Measurements from ENCODE around the gene SAAL1. TPM values are rescaled to one million over a fixed set of nuclear protein-coding genes. Genes with fewer than 3 reads are reported as not detected.
"Not testable (repeated sequence)": the region's sequence is repeated elsewhere in the genome, so short reads cannot be mapped to it uniquely, and the experiment has no call there.

SAAL1 gene
- total RNA-seq, 1 experiment from 2014 or later, result 43.5 TPM

- no peak within 1 kb of the TSS for H4K91ac ChIP-seq (ENCODE audit: insufficient read length, low read depth, low read length)
- no peaks in the 10 kb centered on the region for H3K23me2 ChIP-seq (ENCODE audit: insufficient read length, low read depth, low read length, poor library complexity, severe bottlenecking)
- no peak for DNase-seq
- H3K27ac Mint-ChIP-seq, result no peak within 1 kb of the TSS
- no peak within 1 kb of the TSS for H2BK15ac ChIP-seq (ENCODE audit: low read depth, low read length)
- no peak within 1 kb of the TSS for H2BK5ac ChIP-seq (ENCODE audit: insufficient read length, low read length)
- no peaks in the 10 kb centered on the region for H3K27me3 ChIP-seq (ENCODE audit: insufficient read depth, low read length)
- WGBS (ENCODE audit: extremely low coverage, insufficient read length, low lambda C conversion rate), result no CpG with 5 or more reads among the region's 3 CpGs
- H4K8ac ChIP-seq (replicated peaks; ENCODE audit: insufficient read length, low read depth, low read length), result no peak within 1 kb of the TSS
- no peak within 1 kb of the TSS for H2AK5ac ChIP-seq (ENCODE audit: insufficient read length, low read length)
- H3K4me1 Mint-ChIP-seq, result peaks cover 14 to 16% of the 10 kb centered on the region in 2 experiments
- no peak within 1 kb of the TSS for H3K56ac ChIP-seq (ENCODE audit: insufficient read length, low read depth, low read length)
- H2BK12ac ChIP-seq (ENCODE audit: insufficient read length, low read depth, low read length), result no peak within 1 kb of the TSS
- H3K27me3 Mint-ChIP-seq (ENCODE audit: low read depth), result peaks cover 2% of the 10 kb centered on the region
- H3K9ac ChIP-seq (ENCODE audit: extremely low read depth, insufficient read length, low read length), result no peak within 1 kb of the TSS
- no peaks in the 10 kb centered on the region for H3K79me1 ChIP-seq (ENCODE audit: insufficient read depth, low read depth, low read length, poor library complexity, severe bottlenecking)
- no peaks in the 10 kb centered on the region for H3K9me3 ChIP-seq (ENCODE audit: control insufficient read depth, low read depth, low read length)
- no peak within 1 kb of the TSS for H3K4ac ChIP-seq (ENCODE audit: low read depth, low read length)
- H2BK120ac ChIP-seq (ENCODE audit: low read depth, low read length, poor library complexity, severe bottlenecking), result no peak within 1 kb of the TSS
- H3K18ac ChIP-seq (ENCODE audit: insufficient read length, low read depth, low read length), result no peak within 1 kb of the TSS
- no peak within 1 kb of the TSS for H3K23ac ChIP-seq (ENCODE audit: insufficient read length, low read depth, low read length)
- no peaks in the 10 kb centered on the region for H3K79me2 ChIP-seq (ENCODE audit: insufficient read depth, low read length)
- H3K14ac ChIP-seq (ENCODE audit: insufficient read depth, low read length), result no peak within 1 kb of the TSS
- H3K27ac ChIP-seq (ENCODE audit: insufficient read length, low read depth, low read length), result no peak within 1 kb of the TSS
- no peak within 1 kb of the TSS for H3T11ph ChIP-seq (ENCODE audit: low read length)
- H3K4me3 Mint-ChIP-seq, result no peak within 1 kb of the TSS
- no peak within 1 kb of the TSS for H3K4me2 ChIP-seq (ENCODE audit: insufficient read depth, insufficient read length, low read length)
- H2AFZ ChIP-seq (ENCODE audit: low read length), result no peak within 1 kb of the TSS
- H2BK20ac ChIP-seq (ENCODE audit: low read depth, low read length, poor library complexity, severe bottlenecking), result no peak within 1 kb of the TSS
- TF ChIP-seq CTCF (conservative IDR thresholded peaks at IDR 0.05), result no peak
- peaks cover 0 to 5% (median 2%) of the 10 kb centered on the region in 3 experiments; a peak in 4 of 7 replicates for H3K36me3 Mint-ChIP-seq (ENCODE audit: insufficient read depth in 1 of 3, low read depth in 3 of 3)
- peaks cover 9% of the 10 kb centered on the region for H3K4me1 ChIP-seq (ENCODE audit: insufficient read depth, low read length)
- peaks cover 16 to 24% of the 10 kb centered on the region in 2 experiments for H3K9me3 Mint-ChIP-seq
- H4K20me1 ChIP-seq (ENCODE audit: control insufficient read depth, insufficient read depth, insufficient read length), result no peaks in the 10 kb centered on the region
- H4K5ac ChIP-seq (ENCODE audit: insufficient read length, low read depth, low read length), result no peak within 1 kb of the TSS
Measured at GRCh38 chr11:18132341-18132740, 26.5 kb upstream of the SAAL1 start, which contains the start of gene MRGPRX3. TSS of gene MRGPRX3 (plus strand) at chr11:18132571. CDS start at chr11:18137203, 4,632 bp downstream.

GRCh38 chr11:18131115-18131514, 25.2 kb upstream of the SAAL1 start:
- H3K27ac Mint-ChIP-seq; H3K27ac ChIP-seq (ENCODE audit: insufficient read length, low read depth, low read length); H2AK5ac ChIP-seq (ENCODE audit: insufficient read length, low read length); H4K91ac ChIP-seq (ENCODE audit: insufficient read length, low read depth, low read length); H3K36me3 Mint-ChIP-seq (ENCODE audit: insufficient read depth in 1 of 3, low read depth in 3 of 3); H3K4ac ChIP-seq (ENCODE audit: low read depth, low read length); H2BK5ac ChIP-seq (ENCODE audit: insufficient read length, low read length); H3K79me1 ChIP-seq (ENCODE audit: insufficient read depth, low read depth, low read length, poor library complexity, severe bottlenecking); H3K4me3 Mint-ChIP-seq; H3K4me1 ChIP-seq (ENCODE audit: insufficient read depth, low read length); H2AFZ ChIP-seq (ENCODE audit: low read length); H3K14ac ChIP-seq (ENCODE audit: insufficient read depth, low read length); H3K56ac ChIP-seq (ENCODE audit: insufficient read length, low read depth, low read length); H3K18ac ChIP-seq (ENCODE audit: insufficient read length, low read depth, low read length); H2BK15ac ChIP-seq (ENCODE audit: low read depth, low read length); H4K5ac ChIP-seq (ENCODE audit: insufficient read length, low read depth, low read length); H2BK120ac ChIP-seq (ENCODE audit: low read depth, low read length, poor library complexity, severe bottlenecking); H3K23me2 ChIP-seq (ENCODE audit: insufficient read length, low read depth, low read length, poor library complexity, severe bottlenecking); H2BK12ac ChIP-seq (ENCODE audit: insufficient read length, low read depth, low read length); H3K9ac ChIP-seq (ENCODE audit: extremely low read depth, insufficient read length, low read length); H3K79me2 ChIP-seq (ENCODE audit: insufficient read depth, low read length); H3T11ph ChIP-seq (ENCODE audit: low read length); H3K23ac ChIP-seq (ENCODE audit: insufficient read length, low read depth, low read length); H4K20me1 ChIP-seq (ENCODE audit: control insufficient read depth, insufficient read depth, insufficient read length); H3K27me3 ChIP-seq (ENCODE audit: insufficient read depth, low read length); H4K8ac ChIP-seq (replicated peaks; ENCODE audit: insufficient read length, low read depth, low read length); H3K4me2 ChIP-seq (ENCODE audit: insufficient read depth, insufficient read length, low read length); H3K27me3 Mint-ChIP-seq (ENCODE audit: low read depth); DNase-seq; H2BK20ac ChIP-seq (ENCODE audit: low read depth, low read length, poor library complexity, severe bottlenecking); H3K9me3 ChIP-seq (ENCODE audit: control insufficient read depth, low read depth, low read length): not testable (repeated sequence)
- H3K4me1 Mint-ChIP-seq, result peaks cover 14 to 16% of the 10 kb centered on the region in 2 experiments
- peaks cover 18 to 25% of the 10 kb centered on the region in 2 experiments for H3K9me3 Mint-ChIP-seq
- no CpG with 5 or more reads among the region's 4 CpGs for WGBS (ENCODE audit: extremely low coverage, insufficient read length, low lambda C conversion rate)

All from H9 (cell line).